ENCODE measurements around the gene AFF3. TPM values are rescaled to one million over a fixed set of nuclear protein-coding genes. Genes with fewer than 3 reads are reported as not detected.
"Not testable (repeated sequence)": the region's sequence is repeated elsewhere in the genome, so short reads cannot be mapped to it uniquely, and the experiment has no call there.

The AFF3 gene
- total RNA-seq, 6 experiments from 2014 or later: 1.3 to 7.3 (median 6.4) TPM

DNA sequence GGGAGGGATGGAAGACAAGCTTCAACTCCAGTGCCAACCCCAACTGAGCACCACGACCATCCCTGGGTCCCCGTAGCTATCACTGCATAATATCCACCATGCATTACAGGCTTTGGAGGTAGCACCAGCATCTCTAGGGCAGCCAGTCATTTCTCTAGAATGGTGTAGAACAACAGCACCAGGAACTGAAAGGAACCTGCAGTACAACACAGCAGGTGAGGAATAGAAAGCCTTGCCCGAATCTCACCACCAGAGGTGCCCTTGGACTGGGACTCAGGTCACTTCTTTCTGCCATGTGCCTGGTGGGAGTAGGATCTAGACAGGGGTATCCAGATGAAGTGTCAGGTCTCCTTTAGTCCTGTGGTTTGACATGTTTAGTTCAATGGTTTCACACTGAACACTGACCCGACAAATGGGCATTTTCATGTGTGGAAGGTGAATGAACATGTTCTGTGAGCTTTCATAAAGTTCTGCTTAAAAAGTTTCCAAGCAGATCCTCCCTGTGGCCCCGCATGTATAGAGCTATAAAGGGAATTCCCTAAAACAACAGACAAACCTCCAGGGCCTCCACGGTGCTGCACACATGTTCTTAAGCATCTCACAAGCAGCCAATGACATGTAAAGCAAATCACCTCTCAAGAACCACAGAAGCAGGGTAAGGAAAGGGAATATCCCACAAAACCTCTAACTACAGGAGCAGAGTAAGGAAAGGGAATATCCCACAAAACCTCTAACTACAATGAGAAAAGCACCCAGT lies 208.3 kb downstream of the AFF3 start:
- intact Hi-C loops (cut with DNase I): no loop called here
- TF ChIP-seq, protein P1, sequence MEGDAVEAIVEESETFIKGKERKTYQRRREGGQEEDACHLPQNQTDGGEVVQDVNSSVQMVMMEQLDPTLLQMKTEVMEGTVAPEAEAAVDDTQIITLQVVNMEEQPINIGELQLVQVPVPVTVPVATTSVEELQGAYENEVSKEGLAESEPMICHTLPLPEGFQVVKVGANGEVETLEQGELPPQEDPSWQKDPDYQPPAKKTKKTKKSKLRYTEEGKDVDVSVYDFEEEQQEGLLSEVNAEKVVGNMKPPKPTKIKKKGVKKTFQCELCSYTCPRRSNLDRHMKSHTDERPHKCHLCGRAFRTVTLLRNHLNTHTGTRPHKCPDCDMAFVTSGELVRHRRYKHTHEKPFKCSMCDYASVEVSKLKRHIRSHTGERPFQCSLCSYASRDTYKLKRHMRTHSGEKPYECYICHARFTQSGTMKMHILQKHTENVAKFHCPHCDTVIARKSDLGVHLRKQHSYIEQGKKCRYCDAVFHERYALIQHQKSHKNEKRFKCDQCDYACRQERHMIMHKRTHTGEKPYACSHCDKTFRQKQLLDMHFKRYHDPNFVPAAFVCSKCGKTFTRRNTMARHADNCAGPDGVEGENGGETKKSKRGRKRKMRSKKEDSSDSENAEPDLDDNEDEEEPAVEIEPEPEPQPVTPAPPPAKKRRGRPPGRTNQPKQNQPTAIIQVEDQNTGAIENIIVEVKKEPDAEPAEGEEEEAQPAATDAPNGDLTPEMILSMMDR (IDR thresholded peaks at IDR 0.05): no peak
- no peak for TF ChIP-seq POLR2A (IDR thresholded peaks at IDR 0.05)
- H3K4me3 ChIP-seq: no peak overlapping the region
- H3K27me3 ChIP-seq: no peaks in the 10 kb centered on the region
- no peaks in the 10 kb centered on the region for H3K9me3 ChIP-seq
- WGBS (ENCODE audit: insufficient coverage, low coverage, low lambda C conversion rate, missing lambda C conversion rate): 85% methylated on average over 5 of the region's 6 CpGs
- no peak for DNase-seq
- H3K4me1 ChIP-seq: peaks cover 0 to 10% (median 0%) of the 10 kb centered on the region in 4 donors
- H3K27ac ChIP-seq: no peak overlapping the region
- H3K36me3 ChIP-seq: no peaks in the 10 kb centered on the region
- no peak for ATAC-seq

DNA sequence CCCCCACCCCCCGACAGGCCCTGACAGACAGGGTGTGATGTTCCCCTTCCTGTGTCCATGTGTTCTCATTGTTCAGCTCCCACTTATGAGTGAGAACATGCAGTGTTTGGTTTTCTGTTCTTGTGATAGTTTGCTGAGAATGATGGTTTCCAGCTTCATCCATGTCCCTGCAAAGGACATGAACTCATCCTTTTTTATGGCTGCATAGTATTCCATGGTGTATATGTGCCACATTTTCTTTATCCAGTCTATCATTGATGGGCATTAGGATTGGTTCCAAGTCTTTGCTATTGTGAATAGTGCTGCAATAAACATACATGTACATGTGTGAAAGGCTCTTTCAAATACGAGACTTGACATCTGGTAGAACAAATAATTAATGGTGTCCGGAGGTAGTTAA lies 208.9 kb downstream of the AFF3 start:
- H3K36me3 ChIP-seq: not testable (repeated sequence)

DNA sequence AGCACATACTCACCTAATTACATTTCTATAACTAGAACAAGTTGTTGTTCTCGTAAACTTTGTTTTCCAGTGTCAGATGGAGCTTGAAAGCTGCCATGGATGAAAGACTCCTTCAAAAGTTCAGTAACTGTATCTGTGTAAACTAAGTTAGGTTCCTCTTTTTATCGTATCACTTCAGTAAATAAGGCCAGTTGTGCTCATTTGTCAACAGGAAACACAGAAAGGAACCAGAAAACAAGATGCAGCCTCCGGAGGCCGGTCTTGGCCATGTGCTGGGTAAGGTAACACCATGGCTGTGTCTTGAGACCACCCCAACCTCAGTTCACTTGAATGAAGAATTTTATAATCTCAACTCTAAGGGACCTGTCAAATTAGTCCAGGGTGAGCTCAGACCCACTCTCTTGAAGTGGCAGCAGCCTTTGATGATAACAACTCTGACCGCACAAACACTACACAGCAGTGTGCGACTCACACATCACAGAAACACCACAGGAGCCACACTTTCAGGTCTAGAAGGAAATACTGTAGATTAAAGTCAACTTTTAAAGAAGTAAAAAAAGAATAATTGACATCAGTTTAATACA lies 213.8 kb downstream of the AFF3 start:
- Histone ChIP-seq H3K36me3 (no peaks in the 10 kb centered on the region), H3K27me3 (no peaks in the 10 kb centered on the region), H3K27ac (no peak overlapping the region), H3K4me3 (no peak overlapping the region), H3K4me1 (no peaks in the 10 kb centered on the region), H3K9me3 (no peaks in the 10 kb centered on the region)
- DNase-seq: no peak
- TF ChIP-seq, protein P1 (IDR thresholded peaks at IDR 0.05): no peak
- no peak for TF ChIP-seq POLR2A (IDR thresholded peaks at IDR 0.05)
- ATAC-seq: no peak
- intact Hi-C loops (cut with DNase I): no loop called here
- 90% methylated on average over 6 of the region's 6 CpGs for WGBS (ENCODE audit: insufficient coverage, low coverage, low lambda C conversion rate, missing lambda C conversion rate)

More for the DNA sequence above, 208.9 kb downstream of the AFF3 start:
- ATAC-seq; H3K27me3 ChIP-seq; H3K4me3 ChIP-seq; H3K9me3 ChIP-seq; intact Hi-C loops (cut with DNase I); H3K4me1 ChIP-seq; H3K27ac ChIP-seq; DNase-seq: not testable (repeated sequence)
- WGBS (ENCODE audit: insufficient coverage, low coverage, low lambda C conversion rate, missing lambda C conversion rate): 84% methylated on average over 3 of the region's 3 CpGs

DNA sequence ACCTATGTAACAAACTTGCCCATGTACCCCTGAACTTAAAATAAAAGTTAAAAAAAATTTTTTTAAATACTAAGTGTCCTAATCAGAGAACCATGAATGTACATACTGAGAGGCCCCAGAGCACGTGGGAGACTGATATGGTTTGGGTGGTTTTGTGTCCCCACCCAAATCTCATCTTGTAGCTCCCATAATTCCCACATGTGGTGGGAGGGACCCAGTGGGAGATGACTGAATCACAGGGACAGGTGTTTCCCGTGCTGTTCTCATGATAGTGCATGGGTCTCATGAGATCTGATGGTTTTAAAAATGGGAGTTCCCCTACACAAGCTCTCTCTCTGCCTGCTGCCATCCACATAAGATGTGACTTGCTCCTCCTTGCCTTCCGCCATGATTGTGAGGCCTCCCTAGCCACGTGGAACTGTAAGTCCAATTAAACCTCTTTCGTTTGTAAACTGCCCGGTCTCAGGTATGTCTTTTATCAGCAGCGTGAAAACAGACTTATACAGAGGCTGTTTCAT lies 214.6 kb downstream of the AFF3 start:
- H3K27ac ChIP-seq, H3K4me3 ChIP-seq: not testable (repeated sequence)
- 92% methylated on average over 7 of the region's 7 CpGs for WGBS (ENCODE audit: insufficient coverage, low coverage, low lambda C conversion rate, missing lambda C conversion rate)

DNA sequence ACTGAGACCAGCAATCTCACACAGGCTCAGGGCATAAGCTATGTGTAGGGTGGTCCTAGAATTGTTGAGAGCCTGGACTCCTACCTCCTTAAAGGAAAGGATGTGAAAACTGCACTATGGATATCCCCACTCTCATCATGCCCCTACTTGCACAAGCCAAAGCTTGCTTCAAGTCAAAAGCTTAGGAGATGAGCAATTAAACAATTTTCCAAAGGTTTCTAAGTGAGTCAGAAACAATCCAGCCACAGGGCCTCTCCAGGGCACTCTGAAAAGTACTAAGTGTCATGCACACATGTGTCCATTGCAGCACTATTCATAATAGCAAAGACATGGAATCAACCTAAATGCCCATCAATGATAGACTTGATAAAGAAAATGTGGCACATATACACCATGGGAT lies 215.4 kb downstream of the AFF3 start:
- H3K27me3 ChIP-seq: no peaks in the 10 kb centered on the region
- H3K4me3 ChIP-seq: no peak overlapping the region
- DNase-seq (no peak), ATAC-seq (no peak)
- H3K4me1 ChIP-seq: no peaks in the 10 kb centered on the region
- no peaks in the 10 kb centered on the region for H3K9me3 ChIP-seq
- no peak overlapping the region for H3K27ac ChIP-seq
- intact Hi-C loops (cut with DNase I): no loop called here
- H3K36me3 ChIP-seq: no peaks in the 10 kb centered on the region
- TF ChIP-seq POLR2A (IDR thresholded peaks at IDR 0.05): no peak
- TF ChIP-seq, protein P1 (IDR thresholded peaks at IDR 0.05): no peak

More for the DNA sequence above, 214.6 kb downstream of the AFF3 start:
- DNase-seq; H3K36me3 ChIP-seq; H3K9me3 ChIP-seq; H3K4me1 ChIP-seq; ATAC-seq; intact Hi-C loops (cut with DNase I); H3K27me3 ChIP-seq: not testable (repeated sequence)

Data from right lobe of liver (tissue), 6 donors.